Right atrium auricular region (tissue), 2 donors: ENCODE measurements around the gene SLCO2A1. TPM values are rescaled to one million over a fixed set of nuclear protein-coding genes. Genes with fewer than 3 reads are reported as not detected.

Source experiments
- DNase-seq: peaks from one replicate; pipeline ENCODE4 v3.0.0-alpha.2; 2019; ENCODE audit warnings: low spot score
- H3K27ac ChIP-seq, 2 donors: fragments of 200-600 bp; sonication (generic); 1 replicate in 1 of 2; 2 replicates in 1 of 2; pipeline ENCODE4 v1.5.1; 2016 to 2019
- H3K27me3 ChIP-seq, 2 donors: fragments of 200-600 bp; sonication (generic); one replicate each; pipeline versions ENCODE4 v1.5.1 to v1.6.0; 2017 to 2019
- H3K36me3 ChIP-seq: fragments of 200-600 bp; sonication (generic); one replicate; pipeline ENCODE4 v1.5.1; 2016
- H3K4me1 ChIP-seq, 2 donors: fragments of 200-600 bp; sonication (generic); one replicate each; pipeline versions ENCODE4 v1.5.1 to v1.6.0; 2017 to 2019
- H3K4me3 ChIP-seq, 2 donors: fragments of 200-600 bp; sonication (generic); 1 replicate in 1 of 2; 2 replicates in 1 of 2; pipeline ENCODE4 v1.5.1; 2017 to 2019; ENCODE audit warnings: mild to moderate bottlenecking in 1 of 2, moderate library complexity in 1 of 2
- H3K9me3 ChIP-seq, 2 donors: fragments of 200-600 bp; sonication (generic); one replicate each; pipeline ENCODE4 v1.5.1; 2019
- total RNA-seq, 2 donors: library from RNA; depleted of rRNA; stranded (reverse); fragments of >200 nt; gene quantifications; one replicate each; pipeline ENCODE4 v1.1.0, GENCODE V29; 2016
- TF ChIP-seq, protein P1 (sequence below), 2 donors: fragments of 200-600 bp; sonication (generic); IDR thresholded peaks; one replicate each; pipeline ENCODE4 v1.5.1; 2019; ENCODE audit warnings: antibody characterized with exemption in 2 of 2

The SLCO2A1 gene
- total RNA-seq, 2 donors from 2014 or later = 15.1 to 36.4 TPM

GRCh38 chr3:133892541-133893231, 137.0 kb downstream of the SLCO2A1 start:
- peak overlapping the region; percentile 31 to 37 for H3K27ac ChIP-seq
- H3K36me3 ChIP-seq = no peaks in the 10 kb centered on the region
- H3K4me1 ChIP-seq = peaks cover 0 to 57% of the 10 kb centered on the region in 2 donors
- no peak overlapping the region for H3K4me3 ChIP-seq
- no peaks in the 10 kb centered on the region for H3K27me3 ChIP-seq
- DNase-seq = peak; percentile 56
- no peaks in the 10 kb centered on the region for H3K9me3 ChIP-seq
- TF ChIP-seq, protein P1, sequence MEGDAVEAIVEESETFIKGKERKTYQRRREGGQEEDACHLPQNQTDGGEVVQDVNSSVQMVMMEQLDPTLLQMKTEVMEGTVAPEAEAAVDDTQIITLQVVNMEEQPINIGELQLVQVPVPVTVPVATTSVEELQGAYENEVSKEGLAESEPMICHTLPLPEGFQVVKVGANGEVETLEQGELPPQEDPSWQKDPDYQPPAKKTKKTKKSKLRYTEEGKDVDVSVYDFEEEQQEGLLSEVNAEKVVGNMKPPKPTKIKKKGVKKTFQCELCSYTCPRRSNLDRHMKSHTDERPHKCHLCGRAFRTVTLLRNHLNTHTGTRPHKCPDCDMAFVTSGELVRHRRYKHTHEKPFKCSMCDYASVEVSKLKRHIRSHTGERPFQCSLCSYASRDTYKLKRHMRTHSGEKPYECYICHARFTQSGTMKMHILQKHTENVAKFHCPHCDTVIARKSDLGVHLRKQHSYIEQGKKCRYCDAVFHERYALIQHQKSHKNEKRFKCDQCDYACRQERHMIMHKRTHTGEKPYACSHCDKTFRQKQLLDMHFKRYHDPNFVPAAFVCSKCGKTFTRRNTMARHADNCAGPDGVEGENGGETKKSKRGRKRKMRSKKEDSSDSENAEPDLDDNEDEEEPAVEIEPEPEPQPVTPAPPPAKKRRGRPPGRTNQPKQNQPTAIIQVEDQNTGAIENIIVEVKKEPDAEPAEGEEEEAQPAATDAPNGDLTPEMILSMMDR (IDR thresholded peaks at IDR 0.05) = no peak

DNA sequence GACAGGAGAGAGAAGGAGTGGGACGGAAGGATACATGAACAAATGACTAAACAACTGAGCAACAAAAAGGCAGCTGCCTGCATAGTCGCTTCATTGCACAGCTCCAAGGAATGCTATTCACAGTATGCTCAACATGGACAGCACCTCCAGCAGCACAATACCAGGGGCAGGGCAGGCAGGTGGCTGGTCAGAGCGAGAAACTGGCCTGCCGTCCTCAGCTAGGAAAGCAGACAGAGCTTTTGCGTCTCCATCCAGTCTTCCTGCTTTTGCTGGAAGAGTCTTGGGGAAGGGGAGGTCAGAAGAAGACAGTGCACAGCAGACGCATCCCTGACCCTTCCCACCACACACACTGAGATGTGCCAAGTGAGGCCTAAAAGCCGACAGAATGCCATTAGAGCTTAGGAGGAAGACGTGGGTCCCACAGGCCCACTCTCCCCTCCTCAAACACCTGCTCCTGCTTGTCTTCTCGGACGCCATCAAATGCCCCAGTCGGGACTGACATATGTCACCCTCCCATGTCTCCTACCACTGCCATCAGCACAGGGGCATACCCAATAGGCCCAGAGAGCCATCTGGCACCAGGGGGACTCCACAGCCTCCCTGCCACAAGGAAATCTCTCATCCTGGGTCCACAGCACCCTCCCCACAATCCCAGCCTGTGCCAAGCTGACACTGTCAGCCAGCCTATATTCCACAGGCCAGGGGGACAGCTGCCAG, 137.9 kb downstream of the SLCO2A1 start:
- H3K27me3 ChIP-seq = no peaks in the 10 kb centered on the region
- peak; percentile 49 for DNase-seq
- TF ChIP-seq, protein P1 (IDR thresholded peaks at IDR 0.05) = no peak
- no peaks in the 10 kb centered on the region for H3K36me3 ChIP-seq
- H3K27ac ChIP-seq = no peak overlapping the region
- peaks cover 0 to 57% of the 10 kb centered on the region in 2 donors for H3K4me1 ChIP-seq
- H3K4me3 ChIP-seq = no peak overlapping the region
- no peaks in the 10 kb centered on the region for H3K9me3 ChIP-seq

DNA sequence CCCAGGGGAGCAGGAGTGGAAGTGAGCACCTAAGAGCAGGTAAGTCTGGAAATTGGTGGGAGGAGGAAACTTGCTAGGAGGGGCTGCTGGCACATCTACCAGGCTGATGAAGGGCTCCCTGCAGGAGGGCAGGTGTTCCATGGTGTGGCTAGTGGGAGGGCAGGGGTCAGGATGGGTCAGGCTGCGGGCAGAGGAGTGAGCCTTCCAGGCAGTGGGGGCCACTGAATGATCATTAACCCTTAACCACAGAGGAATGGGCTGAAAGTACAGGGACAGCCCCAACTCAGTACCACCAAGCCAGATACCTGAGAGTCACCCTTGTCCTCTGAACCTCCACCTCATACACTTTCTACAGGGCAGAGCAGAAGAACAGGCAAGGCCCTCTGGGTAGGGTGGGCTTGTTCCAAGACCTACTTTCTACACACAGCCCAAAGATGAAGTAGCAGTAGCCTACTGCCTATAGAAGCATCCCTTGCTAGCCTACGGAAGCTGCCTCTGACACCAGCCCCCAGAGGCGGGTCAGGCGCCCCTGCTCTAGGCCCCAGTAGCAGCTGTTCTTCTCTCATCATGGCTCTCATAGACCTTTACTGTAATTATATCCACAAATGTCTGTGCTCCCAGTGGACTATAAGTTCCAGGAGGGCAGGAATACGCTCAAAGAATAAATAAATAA, 138.6 kb downstream of the SLCO2A1 start:
- DNase-seq = peak; percentile 34
- Histone ChIP-seq H3K9me3 (no peaks in the 10 kb centered on the region), H3K27ac (no peak overlapping the region), H3K4me1 (peaks cover 0 to 52% of the 10 kb centered on the region in 2 donors), H3K36me3 (no peaks in the 10 kb centered on the region), H3K27me3 (no peaks in the 10 kb centered on the region), H3K4me3 (no peak overlapping the region)
- TF ChIP-seq, protein P1 (IDR thresholded peaks at IDR 0.05) = no peak

DNA sequence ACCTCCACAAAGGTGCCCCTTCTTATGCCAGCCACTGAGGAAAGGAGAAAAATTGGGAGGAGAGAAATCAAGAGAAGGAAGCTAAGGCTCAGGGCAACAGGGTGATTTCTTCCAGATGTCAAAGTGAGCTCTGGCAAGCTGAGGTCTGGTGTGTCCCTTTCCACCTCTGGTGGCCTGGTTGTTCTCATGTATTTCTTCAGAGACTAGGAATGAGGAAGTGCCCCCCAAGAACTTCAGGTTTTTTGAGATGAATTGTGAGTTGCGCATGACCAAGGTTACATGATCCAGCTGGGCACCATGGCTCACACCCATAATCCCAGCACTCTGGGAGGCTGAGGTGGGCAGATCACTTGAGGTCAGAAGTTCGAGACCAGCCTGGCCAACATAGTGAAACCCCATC, 139.7 kb downstream of the SLCO2A1 start:
- Histone ChIP-seq H3K4me3 (no peak overlapping the region), H3K27ac (no peak overlapping the region), H3K27me3 (no peaks in the 10 kb centered on the region), H3K36me3 (no peaks in the 10 kb centered on the region), H3K4me1 (peaks cover 0 to 45% of the 10 kb centered on the region in 2 donors), H3K9me3 (no peaks in the 10 kb centered on the region)
- TF ChIP-seq, protein P1 (IDR thresholded peaks at IDR 0.05) = no peak
- peak; percentile 44 for DNase-seq

DNA sequence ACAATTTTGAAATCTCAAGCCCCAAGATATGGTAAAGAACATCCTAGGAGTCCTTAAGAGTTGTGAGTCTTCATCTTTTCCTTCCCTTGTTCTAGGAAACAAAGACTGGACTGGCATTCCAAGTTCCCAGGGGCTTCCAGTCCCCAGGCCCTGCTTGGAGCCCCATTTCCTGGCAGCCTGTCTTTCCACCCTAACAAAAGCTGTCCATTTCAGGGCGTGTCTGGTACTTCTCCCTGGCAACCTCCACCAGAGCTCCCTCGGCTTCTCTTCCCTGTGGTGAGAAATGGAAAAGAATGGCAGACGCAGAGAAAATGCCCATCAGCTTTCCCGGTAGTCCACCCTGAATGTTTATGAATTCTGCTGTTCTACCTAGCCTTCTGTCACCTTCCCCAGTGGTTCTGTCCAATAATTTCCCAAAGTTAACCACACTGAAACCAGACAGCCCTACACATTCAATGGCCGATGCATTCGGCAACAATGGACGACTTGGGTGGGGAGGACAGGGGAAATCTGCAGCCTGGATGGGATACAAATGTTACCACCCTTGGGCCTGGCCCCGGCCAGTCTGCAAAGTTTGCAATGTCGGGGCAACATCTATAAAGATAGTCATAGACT, 140.9 kb downstream of the SLCO2A1 start:
- H3K9me3 ChIP-seq = no peaks in the 10 kb centered on the region

More for the DNA sequence above, 140.9 kb downstream of the SLCO2A1 start:
- Histone ChIP-seq H3K4me3 (no peak overlapping the region), H3K4me1 (peaks cover 0 to 39% of the 10 kb centered on the region in 2 donors), H3K36me3 (no peaks in the 10 kb centered on the region), H3K27me3 (no peaks in the 10 kb centered on the region), H3K27ac (no peak overlapping the region)
- peak; percentile 28 for DNase-seq
- TF ChIP-seq, protein P1 (IDR thresholded peaks at IDR 0.05) = no peak
